ENCODE results near the gene TMEM18.

DNA sequence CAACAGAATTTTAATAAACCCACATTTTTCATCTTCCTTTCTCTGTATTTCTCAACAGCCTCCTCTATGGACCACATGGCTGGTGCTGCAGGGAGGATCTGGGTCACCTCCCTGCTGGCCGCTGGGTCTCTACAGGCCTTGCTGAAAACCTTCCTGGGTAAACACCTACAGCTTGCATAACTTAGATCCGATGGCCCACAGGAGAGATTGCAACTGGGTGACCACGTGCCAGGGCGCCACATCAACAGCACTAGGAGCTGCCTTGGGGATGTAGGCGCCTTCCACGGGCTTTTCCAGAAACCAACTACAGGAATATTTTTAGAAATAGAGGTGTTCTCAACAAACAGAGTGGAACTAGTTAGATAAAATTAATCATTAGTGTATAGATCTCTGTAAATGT, 19.4 kb downstream of the TMEM18 start:
- TF ChIP-seq FOXO4 (CRISPR knock-in tag; conservative IDR thresholded peaks at IDR 0.05) = no peak
- no peak for TF ChIP-seq MAFK (conservative IDR thresholded peaks at IDR 0.05 in 1 of 2, IDR thresholded peaks at IDR 0.05 in 1 of 2; ENCODE audit: low read length in 2 of 2)
- no peak for TF ChIP-seq EZH2 (conservative IDR thresholded peaks at IDR 0.05; ENCODE audit: low read depth, low read length)
- TF ChIP-seq TOPORS (CRISPR knock-in tag; IDR thresholded peaks at IDR 0.05) = no peak
- TF ChIP-seq RFX3 (CRISPR knock-in tag; IDR thresholded peaks at IDR 0.05) = no peak
- no peak for TF ChIP-seq CTCF (CRISPR knock-in tag; IDR thresholded peaks at IDR 0.05)
- no peak for TF ChIP-seq ZNF546 (CRISPR knock-in tag; conservative IDR thresholded peaks at IDR 0.05)
- TF ChIP-seq ZNF776 (CRISPR knock-in tag; IDR thresholded peaks at IDR 0.05) = no peak
- TF ChIP-seq ZNF44 (CRISPR knock-in tag; IDR thresholded peaks at IDR 0.05) = no peak
- no peak for TF ChIP-seq DR1 (CRISPR knock-in tag; IDR thresholded peaks at IDR 0.05)
- TF ChIP-seq MAFG (CRISPR knock-in tag; IDR thresholded peaks at IDR 0.05) = no peak
- TF ChIP-seq, protein P1, sequence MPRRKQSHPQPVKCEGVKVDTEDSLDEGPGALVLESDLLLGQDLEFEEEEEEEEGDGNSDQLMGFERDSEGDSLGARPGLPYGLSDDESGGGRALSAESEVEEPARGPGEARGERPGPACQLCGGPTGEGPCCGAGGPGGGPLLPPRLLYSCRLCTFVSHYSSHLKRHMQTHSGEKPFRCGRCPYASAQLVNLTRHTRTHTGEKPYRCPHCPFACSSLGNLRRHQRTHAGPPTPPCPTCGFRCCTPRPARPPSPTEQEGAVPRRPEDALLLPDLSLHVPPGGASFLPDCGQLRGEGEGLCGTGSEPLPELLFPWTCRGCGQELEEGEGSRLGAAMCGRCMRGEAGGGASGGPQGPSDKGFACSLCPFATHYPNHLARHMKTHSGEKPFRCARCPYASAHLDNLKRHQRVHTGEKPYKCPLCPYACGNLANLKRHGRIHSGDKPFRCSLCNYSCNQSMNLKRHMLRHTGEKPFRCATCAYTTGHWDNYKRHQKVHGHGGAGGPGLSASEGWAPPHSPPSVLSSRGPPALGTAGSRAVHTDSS (CRISPR knock-in tag; conservative IDR thresholded peaks at IDR 0.05) = no peak
- TF ChIP-seq ZNF224 (CRISPR knock-in tag; IDR thresholded peaks at IDR 0.05) = no peak

Measured in HepG2 (cell line).